ENCODE measurements around the gene CADPS2. TPM values are rescaled to one million over a fixed set of nuclear protein-coding genes. Genes with fewer than 3 reads are reported as not detected.
A peak's percentile ranks its signal among the peaks of the same experiment; 100 is the strongest.

Gene CADPS2
- total and polyA plus RNA-seq, 8 donors: 7.0 to 57.8 (median 29.7) TPM

GRCh38 chr7:122515404-122515803, 370.9 kb downstream of the CADPS2 start:
- no peak for TF ChIP-seq EP300 (IDR thresholded peaks at IDR 0.05)
- TF ChIP-seq POLR2AphosphoS5 (IDR thresholded peaks at IDR 0.05): no peak
- TF ChIP-seq, protein P1, sequence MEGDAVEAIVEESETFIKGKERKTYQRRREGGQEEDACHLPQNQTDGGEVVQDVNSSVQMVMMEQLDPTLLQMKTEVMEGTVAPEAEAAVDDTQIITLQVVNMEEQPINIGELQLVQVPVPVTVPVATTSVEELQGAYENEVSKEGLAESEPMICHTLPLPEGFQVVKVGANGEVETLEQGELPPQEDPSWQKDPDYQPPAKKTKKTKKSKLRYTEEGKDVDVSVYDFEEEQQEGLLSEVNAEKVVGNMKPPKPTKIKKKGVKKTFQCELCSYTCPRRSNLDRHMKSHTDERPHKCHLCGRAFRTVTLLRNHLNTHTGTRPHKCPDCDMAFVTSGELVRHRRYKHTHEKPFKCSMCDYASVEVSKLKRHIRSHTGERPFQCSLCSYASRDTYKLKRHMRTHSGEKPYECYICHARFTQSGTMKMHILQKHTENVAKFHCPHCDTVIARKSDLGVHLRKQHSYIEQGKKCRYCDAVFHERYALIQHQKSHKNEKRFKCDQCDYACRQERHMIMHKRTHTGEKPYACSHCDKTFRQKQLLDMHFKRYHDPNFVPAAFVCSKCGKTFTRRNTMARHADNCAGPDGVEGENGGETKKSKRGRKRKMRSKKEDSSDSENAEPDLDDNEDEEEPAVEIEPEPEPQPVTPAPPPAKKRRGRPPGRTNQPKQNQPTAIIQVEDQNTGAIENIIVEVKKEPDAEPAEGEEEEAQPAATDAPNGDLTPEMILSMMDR (IDR thresholded peaks at IDR 0.05): no peak
- no peak for TF ChIP-seq POLR2A (IDR thresholded peaks at IDR 0.05)
- no peak overlapping the region for H3K27ac ChIP-seq
- intact Hi-C loops (cut with DNase I; ENCODE audit: low total_unique reads): no loop called here
- 28 to 58% (median 41%) methylated on average over 1 of the region's 1 CpG for WGBS, 5 donors
- H3K36me3 ChIP-seq: no peaks in the 10 kb centered on the region
- no peaks in the 10 kb centered on the region for H3K4me1 ChIP-seq
- DNase-seq: peak in 1 of 2 donors; percentile 8
- H3K9me3 ChIP-seq: no peaks in the 10 kb centered on the region
- H3K4me3 ChIP-seq: no peak overlapping the region
- no peaks in the 10 kb centered on the region for H3K27me3 ChIP-seq

GRCh38 chr7:122511268-122511667, 375.0 kb downstream of the CADPS2 start:
- no peak for TF ChIP-seq EP300 (IDR thresholded peaks at IDR 0.05)
- TF ChIP-seq POLR2A (IDR thresholded peaks at IDR 0.05): no peak
- TF ChIP-seq, protein P1 (IDR thresholded peaks at IDR 0.05): no peak
- no peak for TF ChIP-seq POLR2AphosphoS5 (IDR thresholded peaks at IDR 0.05)
- no peaks in the 10 kb centered on the region for H3K9me3 ChIP-seq
- WGBS, 5 donors: 19 to 51% (median 38%) methylated on average over 2 of the region's 2 CpGs
- intact Hi-C loops (cut with DNase I; ENCODE audit: low total_unique reads): no loop called here
- no peak overlapping the region for H3K27ac ChIP-seq
- H3K27me3 ChIP-seq: no peaks in the 10 kb centered on the region
- no peak overlapping the region for H3K4me3 ChIP-seq
- H3K36me3 ChIP-seq: no peaks in the 10 kb centered on the region
- no peak for DNase-seq
- H3K4me1 ChIP-seq: peaks cover 0 to 7% (median 1%) of the 10 kb centered on the region in 4 donors

- 69 to 83% (median 76%) methylated on average over 2 of the region's 2 CpGs for WGBS, 5 donors
- Histone ChIP-seq H3K27me3 (no peaks in the 10 kb centered on the region), H3K4me1 (peaks cover 0 to 11% (median 4%) of the 10 kb centered on the region in 4 donors), H3K9me3 (no peaks in the 10 kb centered on the region), H3K27ac (no peak overlapping the region), H3K4me3 (no peak overlapping the region), H3K36me3 (no peaks in the 10 kb centered on the region)
- no peak for TF ChIP-seq POLR2A (IDR thresholded peaks at IDR 0.05)
- no peak for TF ChIP-seq POLR2AphosphoS5 (IDR thresholded peaks at IDR 0.05)
- TF ChIP-seq, protein P1 (IDR thresholded peaks at IDR 0.05): no peak
- no peak for TF ChIP-seq EP300 (IDR thresholded peaks at IDR 0.05)
- intact Hi-C loops (cut with DNase I; ENCODE audit: low total_unique reads): no loop called here
- DNase-seq: no peak
Observed at GRCh38 chr7:122507591-122507990, 378.7 kb downstream of the CADPS2 start.

DNA sequence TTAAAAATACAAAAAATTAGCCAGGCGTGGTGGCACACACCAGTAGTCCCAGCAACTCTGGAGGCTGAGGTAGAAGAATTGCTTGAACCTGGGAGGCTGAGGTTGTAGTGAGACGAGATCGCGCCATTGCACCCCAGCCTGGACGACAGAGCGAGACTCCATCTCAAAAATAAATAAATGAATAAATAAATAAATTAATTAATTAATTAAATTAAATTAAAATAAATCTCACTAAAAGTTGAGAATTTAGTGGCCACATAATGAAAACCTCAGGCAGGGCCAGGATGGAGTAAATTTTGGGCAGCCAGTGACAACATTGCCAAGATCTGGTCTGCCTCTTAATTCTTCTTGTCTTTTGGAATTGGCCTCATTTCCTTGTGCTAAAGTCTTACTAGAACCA, 394.3 kb downstream of the CADPS2 start:
- intact Hi-C loops (cut with DNase I; ENCODE audit: low total_unique reads): no loop called here
- 95 to 99% (median 97%) methylated on average over 6 of the region's 6 CpGs for WGBS, 5 donors
- no peaks in the 10 kb centered on the region for H3K9me3 ChIP-seq
- H3K4me3 ChIP-seq: no peak overlapping the region
- no peak overlapping the region for H3K27ac ChIP-seq
- H3K36me3 ChIP-seq: peaks cover 0 to 7% (median 0%) of the 10 kb centered on the region in 4 donors
- TF ChIP-seq POLR2AphosphoS5 (IDR thresholded peaks at IDR 0.05) (no peak), POLR2A (IDR thresholded peaks at IDR 0.05) (no peak), EP300 (IDR thresholded peaks at IDR 0.05) (no peak)
- TF ChIP-seq, protein P1 (IDR thresholded peaks at IDR 0.05): no peak
- no peak for DNase-seq
- no peaks in the 10 kb centered on the region for H3K4me1 ChIP-seq
- no peaks in the 10 kb centered on the region for H3K27me3 ChIP-seq
